ENCODE data around the gene TXNL4B.
"Not testable (repeated sequence)": the region's sequence is repeated elsewhere in the genome, so short reads cannot be mapped to it uniquely, and the experiment has no call there.

The TXNL4B gene

DNA sequence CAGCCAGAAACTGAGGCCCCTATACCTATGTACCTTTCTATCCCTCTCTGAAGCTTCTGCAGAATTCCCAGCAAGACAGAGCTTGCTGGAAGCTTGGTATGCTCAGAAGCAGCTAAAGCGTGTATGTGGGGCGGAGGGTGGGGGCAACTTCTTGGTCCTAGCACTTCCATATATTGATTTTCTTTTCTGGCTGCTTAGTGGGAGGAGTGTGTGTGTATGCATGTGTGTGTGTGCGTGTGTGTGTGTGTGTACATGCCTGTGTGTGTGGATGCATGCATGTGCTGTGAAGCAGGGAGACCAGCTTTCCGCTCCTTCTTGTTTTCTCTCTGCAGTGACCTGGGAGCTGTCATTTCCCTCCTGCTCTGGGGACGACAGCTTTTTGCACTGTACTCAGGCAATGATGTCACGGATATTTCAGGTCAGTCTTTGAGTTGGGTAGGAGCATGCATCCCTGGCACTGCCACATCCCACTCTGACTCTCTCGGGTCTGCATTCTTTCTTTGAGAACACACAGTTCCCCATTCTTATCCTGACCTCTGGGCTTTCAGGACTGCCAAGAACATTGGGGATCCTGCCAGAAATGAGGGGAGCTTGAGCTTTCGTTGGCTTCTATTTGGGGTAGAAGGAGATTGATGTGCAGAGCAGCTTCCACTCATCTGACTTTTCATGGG lies 19.7 kb downstream of the TXNL4B start:
- peak; percentile 70 for DNase-seq (ENCODE audit: low spot score)

- peak; percentile 48 for DNase-seq (ENCODE audit: low spot score)
Measured at GRCh38 chr16:72072514-72073342, 20.7 kb downstream of the TXNL4B start.

DNA sequence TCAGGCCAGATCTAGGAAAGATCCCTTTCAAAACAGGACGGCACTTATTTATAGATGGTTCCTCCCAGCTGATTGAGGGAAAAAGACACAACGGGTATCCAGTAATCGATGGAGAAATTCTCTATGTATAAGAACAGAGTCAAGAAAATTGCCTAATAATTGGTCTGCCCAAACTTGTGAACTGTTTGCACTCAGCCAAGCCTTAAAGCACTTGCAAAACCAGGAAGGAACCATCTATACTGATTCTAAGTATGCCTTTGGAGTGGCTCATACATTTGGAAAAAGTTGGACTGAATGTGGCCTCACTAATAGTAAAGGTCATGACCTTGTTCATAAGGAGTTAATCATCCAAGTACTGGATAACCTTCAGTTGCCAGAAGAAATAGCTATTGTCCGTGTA lies 24.5 kb downstream of the TXNL4B start:
- DNase-seq (ENCODE audit: low spot score) = no peak

GRCh38 chr16:72066747-72067146 lies 26.7 kb downstream of the TXNL4B start:
- peak; percentile 74 for DNase-seq (ENCODE audit: low spot score)

- no peak for DNase-seq (ENCODE audit: low spot score)
Measured at GRCh38 chr16:72064361-72064894, 29.0 kb downstream of the TXNL4B start.

DNA sequence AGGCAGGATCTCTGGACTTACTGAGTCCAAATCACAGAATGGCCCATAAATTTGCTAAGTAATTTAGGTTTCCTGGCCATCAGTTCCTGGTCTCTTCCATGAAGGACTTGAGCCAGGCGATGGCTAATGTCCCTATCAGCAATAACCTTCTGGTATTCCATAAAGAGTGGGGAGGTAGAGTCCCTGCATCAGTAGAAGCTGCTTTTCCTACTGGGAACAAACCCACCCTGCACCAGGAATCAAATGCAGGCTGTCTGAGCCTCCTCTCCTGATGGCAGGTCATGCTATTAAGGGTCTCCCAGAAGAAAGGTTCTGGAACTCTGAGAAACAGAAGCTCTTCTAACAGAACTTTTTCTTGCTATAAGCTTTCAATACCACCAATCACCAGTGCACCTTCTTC lies 31.9 kb downstream of the TXNL4B start:
- no peak for DNase-seq (ENCODE audit: low spot score)

GRCh38 chr16:72060405-72060804 lies 33.0 kb downstream of the TXNL4B start:
- no peak for DNase-seq (ENCODE audit: low spot score)

DNA sequence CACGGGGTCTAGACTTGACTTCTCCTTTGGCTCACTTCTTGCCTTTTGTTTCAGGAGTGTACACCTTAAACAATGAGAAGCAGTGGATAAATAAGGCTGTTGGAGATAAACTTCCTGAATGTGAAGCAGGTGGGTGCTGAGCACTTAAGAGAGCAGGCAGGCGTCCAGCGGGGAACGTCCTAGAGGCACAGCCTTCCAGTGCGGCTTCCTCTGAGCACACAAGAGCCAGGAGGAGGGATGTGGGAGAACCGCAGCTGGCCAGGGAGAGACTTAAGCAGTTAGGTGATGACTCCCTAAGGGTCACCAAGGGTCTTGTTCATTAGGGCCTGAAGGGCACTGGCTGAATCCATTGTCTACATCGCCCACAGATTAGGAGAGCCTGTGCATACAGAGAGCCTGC lies 34.4 kb downstream of the TXNL4B start:
- not testable (repeated sequence) for DNase-seq (ENCODE audit: low spot score)

- not testable (repeated sequence) for DNase-seq (ENCODE audit: low spot score)
Measured at GRCh38 chr16:72057313-72057712, 36.1 kb downstream of the TXNL4B start.

- no peak for DNase-seq (ENCODE audit: low spot score)
Measured at GRCh38 chr16:72055911-72056310, 37.5 kb downstream of the TXNL4B start.

- DNase-seq (ENCODE audit: low spot score) = not testable (repeated sequence)
Measured at GRCh38 chr16:72054254-72054847, 39.1 kb downstream of the TXNL4B start, which contains the start of gene HP. Gene HP, plus strand, starts transcription at chr16:72054505. Its CDS starts 148 bp downstream, at chr16:72054653.

DNA sequence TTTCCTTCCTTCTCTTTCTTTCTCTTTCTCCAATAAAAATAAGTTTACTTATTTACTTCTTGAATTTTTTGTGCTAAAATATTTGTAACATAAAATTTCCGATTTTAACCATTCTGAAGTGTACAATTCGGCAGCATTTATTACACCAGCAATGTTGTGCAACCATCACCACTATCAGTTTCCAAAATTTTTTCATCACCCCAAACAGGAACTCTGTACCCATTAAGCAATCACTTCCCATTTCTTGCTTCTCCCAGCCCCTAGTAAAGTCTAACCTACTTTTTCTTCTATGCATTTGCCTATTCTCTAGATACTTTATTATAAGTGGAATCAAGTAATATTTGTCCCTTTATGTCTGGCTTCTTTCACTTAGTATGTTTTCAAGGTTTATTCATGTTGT lies 41.6 kb downstream of the TXNL4B start:
- no peak for DNase-seq (ENCODE audit: low spot score)

DNA sequence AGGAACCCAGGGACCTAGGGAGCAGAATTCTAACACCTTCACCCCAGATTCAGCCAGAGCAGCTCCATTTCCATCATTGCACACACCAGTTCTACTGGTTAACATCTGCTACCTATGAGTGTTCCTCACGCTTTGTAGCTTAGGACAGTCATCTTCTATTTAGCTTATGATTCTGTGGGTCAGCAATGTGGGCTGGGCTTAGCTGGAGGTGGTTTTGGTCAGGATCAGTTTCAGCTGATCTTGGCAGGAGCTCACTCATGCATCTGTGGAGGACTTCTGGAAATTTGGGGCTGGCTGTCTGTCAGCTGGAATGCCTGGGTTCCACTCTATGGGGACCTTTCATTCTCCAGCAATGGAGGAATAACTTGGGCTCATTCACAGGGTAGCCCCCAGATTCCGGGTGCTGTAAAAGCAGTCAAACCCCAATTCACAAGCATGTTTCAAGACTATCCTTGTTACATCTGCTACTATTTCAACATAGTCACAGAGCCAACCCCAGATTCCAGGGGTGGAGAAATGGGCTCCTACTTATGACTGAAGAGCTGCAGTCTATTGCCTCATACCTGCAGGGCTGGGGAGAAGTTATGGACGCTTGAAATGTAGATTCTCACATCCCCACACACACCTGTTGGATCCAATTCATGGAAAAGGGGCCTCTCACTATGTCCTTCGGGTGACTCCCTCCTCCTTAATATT lies 42.5 kb downstream of the TXNL4B start:
- DNase-seq (ENCODE audit: low spot score) = no peak

DNA sequence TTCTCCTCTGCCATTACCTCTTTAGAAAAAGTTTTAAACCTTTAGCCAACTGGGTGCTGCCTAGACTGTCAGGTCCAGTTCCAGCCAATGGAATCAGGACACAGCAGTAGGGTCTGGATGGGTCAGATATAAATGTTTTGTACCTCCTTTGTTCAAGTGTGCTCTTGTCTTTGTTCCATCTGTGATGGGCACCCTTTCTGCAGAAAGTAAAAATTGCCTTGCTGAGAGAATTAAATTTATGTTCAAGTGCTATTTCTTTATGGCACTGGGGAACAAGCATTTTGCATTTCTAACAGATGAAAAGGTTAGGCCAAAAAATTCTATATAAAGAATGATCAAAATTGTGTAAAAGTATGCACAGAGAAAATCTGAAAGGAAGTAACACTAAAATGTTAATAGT lies 44.3 kb downstream of the TXNL4B start:
- no peak for DNase-seq (ENCODE audit: low spot score)

- DNase-seq (ENCODE audit: low spot score) = no peak
Measured at GRCh38 chr16:72044825-72045359, 48.5 kb downstream of the TXNL4B start.

GRCh38 chr16:72044296-72044695 lies 49.1 kb downstream of the TXNL4B start:
- DNase-seq (ENCODE audit: low spot score) = no peak

GRCh38 chr16:72043539-72043938 lies 49.9 kb downstream of the TXNL4B start:
- no peak for DNase-seq (ENCODE audit: low spot score)

DNA sequence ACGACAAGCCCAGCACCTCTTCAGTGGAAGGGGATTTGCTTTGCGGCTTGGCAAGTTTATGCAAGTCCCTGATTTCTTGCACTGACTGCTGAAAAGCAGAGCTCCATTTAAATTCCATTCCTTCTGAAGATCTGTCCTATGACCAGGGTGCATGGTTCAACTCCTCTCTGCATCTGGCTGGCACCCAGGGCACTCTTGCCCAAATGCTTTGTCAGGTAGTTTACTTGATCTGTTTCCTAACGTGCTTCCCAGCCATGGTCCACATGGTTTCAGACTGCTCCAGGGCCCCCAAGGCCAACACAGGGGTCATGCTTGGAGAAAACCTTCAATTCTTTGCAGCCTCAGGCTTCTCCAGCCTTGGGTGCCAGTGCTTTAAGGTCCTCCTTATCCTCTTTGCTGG lies 50.4 kb downstream of the TXNL4B start:
- no peak for DNase-seq (ENCODE audit: low spot score)

DNA sequence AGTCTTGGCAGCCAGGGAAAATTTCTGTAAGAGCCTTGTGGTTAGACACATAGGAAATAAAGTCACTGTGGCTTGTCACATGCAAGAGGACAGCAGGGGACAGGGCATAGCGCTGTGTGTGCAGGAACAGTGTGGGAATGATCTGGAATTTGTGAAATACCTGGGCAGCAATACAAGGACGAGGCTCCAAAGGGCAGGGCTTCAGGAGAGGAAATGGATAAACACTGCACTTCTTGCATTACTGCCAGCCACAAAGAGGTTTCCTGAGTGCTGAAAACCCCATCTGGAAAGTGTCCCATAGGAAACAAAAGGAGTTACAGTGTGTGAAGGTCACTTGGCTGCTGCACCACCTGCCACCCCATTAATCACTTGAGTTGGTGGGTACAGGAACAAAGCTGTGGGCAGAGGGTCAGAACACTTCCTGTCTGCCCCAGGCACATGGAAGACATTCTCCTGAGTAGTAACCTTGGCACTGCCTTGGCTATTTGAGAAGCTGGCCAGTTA lies 51.2 kb downstream of the TXNL4B start:
- DNase-seq (ENCODE audit: low spot score) = no peak

- DNase-seq (ENCODE audit: low spot score) = no peak
Measured at GRCh38 chr16:72036098-72036497, 57.3 kb downstream of the TXNL4B start.

Measured in Ammon's horn (tissue), 1 donor.